ENCODE measurements around the gene HOXD12.

- TF ChIP-seq CTCF (IDR thresholded peaks at IDR 0.05) (no peak), EP300 (IDR thresholded peaks at IDR 0.05) (no peak)
Measured at GRCh38 chr2:176138526-176138922, 38.9 kb downstream of the HOXD12 start.

Data from gastroesophageal sphincter (tissue), 3 donors.